CD4-positive, alpha-beta memory T cell (primary cell): Measurements from ENCODE around the gene PATJ. TPM values are rescaled to one million over a fixed set of nuclear protein-coding genes. Genes with fewer than 3 reads are reported as not detected.

ENCODE experiments used
- CTCF ChIA-PET: fragments of 350-600 bp; sonication (Branson Sonifier 250); formaldehyde crosslinking; loops from one replicate; lab custom pipeline; 2021; ENCODE audit warnings: inconsistent platforms; ENCODE audit not compliant: partially characterized antibody; lab: Charles Lee
- POLR2A ChIA-PET: fragments of 350-600 bp; sonication (Branson Sonifier 250); formaldehyde crosslinking; loops from one replicate; lab custom pipeline; 2021; ENCODE audit not compliant: partially characterized antibody; lab: Charles Lee
- DNase-seq, 5 donors: peaks; one replicate each; pipeline versions ENCODE4 v3.0.0 to v3.0.0-alpha.2; 2020 to 2022; ENCODE audit warnings: mixed read lengths in 1 of 5
- H3K27ac ChIP-seq: one replicate; pipeline ENCODE4 v1.7.0; 2013; ENCODE audit warnings: low read depth, low read length
- H3K27me3 ChIP-seq: 2 replicates; pipeline ENCODE4 v1.7.0; 2013; ENCODE audit warnings: mild to moderate bottlenecking, low read length, moderate library complexity; ENCODE audit not compliant: insufficient read depth
- H3K36me3 ChIP-seq: 2 replicates; pipeline ENCODE4 v1.7.0; 2013; ENCODE audit warnings: mild to moderate bottlenecking, low read length, moderate library complexity; ENCODE audit not compliant: insufficient read depth
- H3K4me1 ChIP-seq: 2 replicates; pipeline ENCODE4 v1.7.0; 2013; ENCODE audit warnings: mild to moderate bottlenecking, low read length, moderate library complexity; ENCODE audit not compliant: insufficient read depth
- H3K4me3 ChIP-seq, 2 donors: one replicate each; pipeline ENCODE4 v1.7.0; 2013; ENCODE audit warnings: low read length in 2 of 2, mild to moderate bottlenecking in 1 of 2
- H3K9me3 ChIP-seq, 2 donors: one replicate each; pipeline ENCODE4 v1.7.0; 2013; ENCODE audit warnings: low read length in 2 of 2, control low read depth in 1 of 2; ENCODE audit not compliant: control insufficient read depth in 1 of 2
- H3K27ac Mint-ChIP-seq, 7 donors: one replicate each; pipeline ENCODE4 v1.8.0; 2020 to 2021; ENCODE audit warnings: mixed read lengths in 7 of 7, mild to moderate bottlenecking in 6 of 7, inconsistent platforms in 3 of 7, moderate library complexity in 3 of 7
- H3K27me3 Mint-ChIP-seq, 2 donors: one replicate each; pipeline ENCODE4 v1.8.0; 2020 to 2021; ENCODE audit warnings: mixed read lengths in 2 of 2
- H3K36me3 Mint-ChIP-seq, 2 donors: one replicate each; pipeline ENCODE4 v1.8.0; 2020 to 2021; ENCODE audit warnings: mixed read lengths in 2 of 2, inconsistent platforms in 1 of 2, mild to moderate bottlenecking in 1 of 2
- H3K4me1 Mint-ChIP-seq, 4 donors: one replicate each; pipeline ENCODE4 v1.8.0; 2020 to 2021; ENCODE audit warnings: mixed read lengths in 4 of 4, mild to moderate bottlenecking in 1 of 4
- H3K4me3 Mint-ChIP-seq, 8 donors: one replicate each; pipeline ENCODE4 v1.8.0; 2020 to 2021; ENCODE audit warnings: mixed read lengths in 8 of 8, mild to moderate bottlenecking in 7 of 8, moderate library complexity in 6 of 8, inconsistent platforms in 3 of 8
- H3K9me3 Mint-ChIP-seq, 8 donors: one replicate each; pipeline ENCODE4 v1.8.0; 2020 to 2021; ENCODE audit warnings: mixed read lengths in 8 of 8, mild to moderate bottlenecking in 5 of 8, inconsistent platforms in 3 of 8, moderate library complexity in 1 of 8
- intact Hi-C: fragments of 100-400 bp; cut with micrococcal nuclease; formaldehyde crosslinking; loops from one replicate; pipeline ENCODE4 v1.15.1; 2023
- polyA plus RNA-seq, 2 donors: library from polyadenylated mRNA; unstranded; fragments of 300-500 nt; fragmentation: Illumina TruSeq; gene quantifications; one replicate each; pipeline ENCODE4 v1.2.3, GENCODE V29; 2021
- total RNA-seq, 2 experiments: library from RNA; stranded (reverse); gene quantifications; one replicate each; pipeline ENCODE4 v1.2.3, GENCODE V29; 2021

Gene PATJ
- total and polyA plus RNA-seq, 4 experiments from 2014 or later = 10.1 to 49.0 (median 38.0) TPM

DNA sequence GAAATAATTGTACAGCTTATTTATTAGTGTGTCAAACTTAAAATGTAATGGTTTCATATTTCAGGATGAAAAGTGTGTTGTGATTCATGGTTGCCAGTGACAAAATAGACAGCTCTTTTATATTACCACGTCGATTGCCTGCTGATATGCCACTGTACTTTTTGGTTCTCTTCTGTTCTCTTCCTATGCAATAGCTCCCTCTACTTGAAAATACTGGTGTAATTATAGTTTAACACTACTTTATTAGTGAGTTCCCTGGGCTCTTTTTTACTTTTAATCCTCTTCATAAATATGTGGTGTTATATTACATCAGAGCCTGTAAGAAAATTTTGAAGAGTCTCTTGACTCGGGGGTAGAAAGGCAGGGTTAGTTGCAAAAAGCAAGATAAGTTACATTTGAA, 111.3 kb downstream of the PATJ start:
- Mint-ChIP-seq H3K9me3 (no peaks in the 10 kb centered on the region), H3K4me3 (no peak overlapping the region), H3K27ac (peak overlapping the region in 1 of 7 donors; percentile 44), H3K4me1 (peaks cover 0 to 2% (median under 1%) of the 10 kb centered on the region in 4 donors), H3K27me3 (no peaks in the 10 kb centered on the region), H3K36me3 (peaks cover 22 to 28% of the 10 kb centered on the region in 2 donors)
- CTCF ChIA-PET = interaction anchor here (0.7 to 8.3 kb wide), 9 partner anchors 9 to 803 kb away, joined by 3 to 41 read pairs (median 6); no protein-coding TSS in a partner anchor
- Histone ChIP-seq H3K4me3 (no peak overlapping the region), H3K36me3 (peaks cover 11% of the 10 kb centered on the region), H3K4me1 (no peaks in the 10 kb centered on the region), H3K27me3 (no peaks in the 10 kb centered on the region), H3K9me3 (no peaks in the 10 kb centered on the region), H3K27ac (no peak overlapping the region)
- intact Hi-C loops = loop anchor here (5.0 to 10.0 kb wide), 3 partner anchors 129 to 1006 kb away; partner anchors contain the start of gene TM2D1
- POLR2A ChIA-PET = no interaction called here
- no peak for DNase-seq

DNA sequence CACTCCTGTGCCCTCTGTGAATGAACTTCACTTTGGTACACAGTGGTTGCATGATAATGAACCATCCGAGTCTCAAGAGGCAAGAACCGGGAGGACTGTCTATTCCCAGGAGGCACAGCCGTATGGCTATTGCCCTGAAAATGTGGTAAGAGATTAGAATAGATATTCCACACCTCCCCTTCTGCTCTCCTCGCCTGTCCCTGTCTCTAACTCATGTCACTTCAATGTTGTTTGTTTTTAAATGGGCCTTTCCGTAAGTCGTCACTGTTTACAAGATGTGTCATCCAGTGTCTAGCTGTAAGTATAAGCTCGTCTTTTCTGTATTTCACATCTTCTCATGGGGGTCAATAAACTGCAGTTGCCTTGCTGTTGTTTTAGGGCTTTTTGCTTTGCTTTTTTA, 122.2 kb downstream of the PATJ start:
- Histone ChIP-seq H3K36me3 (peaks cover 8% of the 10 kb centered on the region), H3K4me3 (no peak overlapping the region), H3K27me3 (no peaks in the 10 kb centered on the region), H3K4me1 (no peaks in the 10 kb centered on the region), H3K27ac (no peak overlapping the region), H3K9me3 (no peaks in the 10 kb centered on the region)
- Mint-ChIP-seq H3K27ac (no peak overlapping the region), H3K27me3 (no peaks in the 10 kb centered on the region), H3K4me1 (no peaks in the 10 kb centered on the region), H3K36me3 (peaks cover 55 to 67% of the 10 kb centered on the region in 2 donors), H3K4me3 (no peak overlapping the region), H3K9me3 (peaks cover 0 to 3% (median 0%) of the 10 kb centered on the region in 8 donors)
- ChIA-PET CTCF (interaction anchor here (1.0 to 2.0 kb wide), 2 partner anchors 11 to 822 kb away, joined by 3 to 6 read pairs; no protein-coding TSS in a partner anchor), POLR2A (no interaction called here)
- no peak for DNase-seq
- intact Hi-C loops = no loop called here

DNA sequence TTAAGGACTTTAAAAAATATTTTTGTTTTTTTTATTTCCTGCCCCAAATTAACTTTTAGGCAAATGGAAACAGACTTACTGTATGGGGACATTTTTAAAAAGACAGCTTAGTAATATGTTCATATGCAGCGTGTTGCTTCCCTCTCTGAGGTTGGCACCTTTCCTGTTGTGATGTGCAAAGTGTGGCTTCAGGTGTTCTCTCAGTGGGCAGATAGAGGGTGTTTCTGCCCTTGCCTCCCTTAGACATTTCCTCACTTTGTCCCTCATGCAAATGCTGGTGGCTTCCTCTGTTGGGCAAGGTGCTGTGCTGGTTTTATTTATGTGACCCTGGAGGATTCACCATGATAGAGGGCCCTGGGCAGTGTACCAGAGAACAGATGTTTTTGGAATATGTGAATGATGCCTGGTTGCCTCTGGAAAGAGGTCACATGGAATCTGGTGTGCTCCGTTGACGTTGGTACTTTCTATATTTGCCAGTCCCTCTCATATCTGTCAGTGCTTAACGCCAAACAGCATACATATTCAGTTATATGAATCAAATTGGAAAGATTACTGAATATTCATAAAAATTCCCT, 123.5 kb downstream of the PATJ start:
- H3K9me3 Mint-ChIP-seq = peaks cover 0 to 3% (median 0%) of the 10 kb centered on the region in 8 donors
- ChIA-PET POLR2A (no interaction called here), CTCF (interaction anchor here (2.0 kb wide), 1 partner anchor 12 kb away, joined by 6 read pairs; no protein-coding TSS in a partner anchor)
- peaks cover 8% of the 10 kb centered on the region for H3K36me3 ChIP-seq
- H3K4me3 Mint-ChIP-seq = no peak overlapping the region
- intact Hi-C loops = no loop called here
- no peak overlapping the region for H3K4me3 ChIP-seq
- H3K27ac Mint-ChIP-seq = peak overlapping the region in 1 of 7 donors; percentile 6
- H3K27me3 Mint-ChIP-seq = no peaks in the 10 kb centered on the region
- H3K27me3 ChIP-seq = no peaks in the 10 kb centered on the region
- no peaks in the 10 kb centered on the region for H3K9me3 ChIP-seq
- H3K4me1 ChIP-seq = no peaks in the 10 kb centered on the region
- peaks cover 53 to 76% of the 10 kb centered on the region in 2 donors for H3K36me3 Mint-ChIP-seq
- H3K27ac ChIP-seq = no peak overlapping the region
- DNase-seq = no peak
- no peaks in the 10 kb centered on the region for H3K4me1 Mint-ChIP-seq

DNA sequence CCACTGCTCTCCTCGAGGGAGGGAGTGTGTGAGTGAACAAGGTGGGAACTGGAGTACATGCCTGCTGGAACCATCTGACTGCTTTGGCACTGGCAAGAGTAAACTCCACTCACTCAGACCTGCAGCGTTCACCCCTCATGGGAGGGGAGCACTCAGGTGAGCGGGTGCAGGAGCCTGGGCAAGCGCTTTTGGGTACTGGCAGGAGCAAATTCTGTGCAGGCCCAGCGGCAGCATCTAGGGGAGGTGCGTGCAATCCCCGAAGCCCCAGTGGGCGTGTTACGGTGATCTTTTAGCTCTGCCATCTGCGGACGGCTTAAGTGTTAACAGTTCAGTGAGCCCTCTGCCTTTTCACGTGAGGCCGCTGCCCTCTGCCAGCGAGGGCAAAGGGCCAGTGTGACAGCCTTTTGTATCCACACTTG, 127.4 kb downstream of the PATJ start:
- no peak for DNase-seq
- Mint-ChIP-seq H3K36me3 (peaks cover 44 to 72% of the 10 kb centered on the region in 2 donors), H3K4me3 (no peak overlapping the region), H3K27ac (no peak overlapping the region), H3K9me3 (peaks cover 0 to 3% (median 0%) of the 10 kb centered on the region in 8 donors), H3K4me1 (no peaks in the 10 kb centered on the region), H3K27me3 (no peaks in the 10 kb centered on the region)
- Histone ChIP-seq H3K4me1 (no peaks in the 10 kb centered on the region), H3K9me3 (no peaks in the 10 kb centered on the region), H3K36me3 (no peaks in the 10 kb centered on the region), H3K27me3 (no peaks in the 10 kb centered on the region), H3K27ac (no peak overlapping the region), H3K4me3 (no peak overlapping the region)
- intact Hi-C loops = no loop called here
- POLR2A ChIA-PET = no interaction called here
- CTCF ChIA-PET = no interaction called here

DNA sequence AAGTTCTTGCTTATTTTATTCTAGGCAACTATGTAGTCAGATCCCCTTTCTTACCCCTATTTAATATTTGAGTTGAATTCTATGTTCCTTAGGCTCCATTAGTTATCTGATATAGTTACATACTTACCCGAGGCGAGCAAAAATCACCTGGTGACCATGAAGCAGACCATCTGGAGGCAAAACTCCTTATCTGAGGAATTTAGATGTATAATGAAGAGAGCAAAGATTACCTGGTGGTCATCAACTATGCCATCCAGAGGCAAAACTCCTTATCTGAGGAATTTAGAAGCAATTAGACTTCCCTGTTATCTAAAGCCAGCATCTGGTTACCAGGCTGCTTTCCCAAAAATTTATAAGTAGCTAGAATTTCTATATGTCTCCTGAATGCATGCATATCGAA, 129.9 kb downstream of the PATJ start:
- no peaks in the 10 kb centered on the region for H3K27me3 Mint-ChIP-seq
- H3K4me3 Mint-ChIP-seq = no peak overlapping the region
- H3K27ac ChIP-seq = no peak overlapping the region
- peaks cover 42 to 71% of the 10 kb centered on the region in 2 donors for H3K36me3 Mint-ChIP-seq
- H3K9me3 ChIP-seq = no peaks in the 10 kb centered on the region
- H3K4me3 ChIP-seq = no peak overlapping the region
- ChIA-PET POLR2A (no interaction called here), CTCF (no interaction called here)
- no peaks in the 10 kb centered on the region for H3K27me3 ChIP-seq
- H3K4me1 ChIP-seq = no peaks in the 10 kb centered on the region
- DNase-seq = no peak
- no peaks in the 10 kb centered on the region for H3K4me1 Mint-ChIP-seq
- intact Hi-C loops = no loop called here
- peaks cover 0 to 3% (median 0%) of the 10 kb centered on the region in 8 donors for H3K9me3 Mint-ChIP-seq
- no peak overlapping the region for H3K27ac Mint-ChIP-seq
- H3K36me3 ChIP-seq = no peaks in the 10 kb centered on the region

DNA sequence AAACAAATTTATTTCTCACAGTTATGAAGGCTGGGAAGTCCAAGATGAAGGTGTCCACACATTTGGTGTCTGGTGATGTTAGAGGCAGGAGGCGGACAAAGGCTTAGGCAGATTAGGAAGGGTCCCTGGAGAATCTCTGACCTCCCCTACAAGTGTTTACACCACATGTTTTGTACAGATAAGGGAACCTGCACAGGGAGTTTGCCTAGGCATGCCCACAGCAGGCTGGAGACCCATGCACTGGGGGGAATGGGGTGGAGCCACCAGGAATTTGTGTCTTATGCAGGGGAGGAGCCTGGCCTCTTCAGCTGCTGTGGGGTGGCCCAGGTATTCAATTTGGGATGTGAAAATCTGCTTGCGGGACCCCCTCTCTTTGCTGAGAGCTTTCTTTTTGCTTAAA, 131.3 kb downstream of the PATJ start:
- H3K4me1 Mint-ChIP-seq = no peaks in the 10 kb centered on the region
- H3K4me1 ChIP-seq = no peaks in the 10 kb centered on the region
- ChIA-PET POLR2A (no interaction called here), CTCF (no interaction called here)
- H3K27me3 Mint-ChIP-seq = no peaks in the 10 kb centered on the region
- H3K9me3 Mint-ChIP-seq = peaks cover 0 to 3% (median 0%) of the 10 kb centered on the region in 8 donors
- intact Hi-C loops = no loop called here
- peaks cover 48 to 75% of the 10 kb centered on the region in 2 donors for H3K36me3 Mint-ChIP-seq
- no peak for DNase-seq
- H3K27ac ChIP-seq = no peak overlapping the region
- no peaks in the 10 kb centered on the region for H3K9me3 ChIP-seq
- H3K36me3 ChIP-seq = no peaks in the 10 kb centered on the region
- no peak overlapping the region for H3K4me3 Mint-ChIP-seq
- H3K27me3 ChIP-seq = no peaks in the 10 kb centered on the region
- H3K27ac Mint-ChIP-seq = peak overlapping the region in 2 of 7 donors; percentile 37 to 53
- no peak overlapping the region for H3K4me3 ChIP-seq

DNA sequence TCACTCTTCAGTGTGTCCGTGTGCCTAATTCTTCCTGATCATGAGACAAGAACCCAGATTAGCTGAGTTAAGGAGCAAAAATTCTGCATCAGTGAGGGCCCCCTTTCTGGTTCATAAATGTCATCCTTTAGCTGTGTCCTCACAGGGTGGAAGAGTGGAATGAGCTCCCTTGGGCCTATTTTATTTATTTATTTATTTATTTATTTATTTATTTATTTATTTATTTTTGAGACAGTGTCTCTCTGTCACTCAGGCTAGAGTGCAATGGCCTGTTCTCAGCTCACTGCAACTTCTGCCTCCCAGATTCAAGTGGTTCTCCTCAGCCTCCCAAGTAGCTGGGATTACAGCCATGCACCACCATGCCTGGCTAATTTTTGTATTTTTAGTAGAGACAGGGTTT, 131.7 kb downstream of the PATJ start:
- Mint-ChIP-seq H3K27ac (no peak overlapping the region), H3K9me3 (peaks cover 0 to 3% (median 0%) of the 10 kb centered on the region in 8 donors), H3K36me3 (peaks cover 46 to 73% of the 10 kb centered on the region in 2 donors), H3K4me1 (no peaks in the 10 kb centered on the region), H3K4me3 (no peak overlapping the region), H3K27me3 (no peaks in the 10 kb centered on the region)
- Histone ChIP-seq H3K4me1 (no peaks in the 10 kb centered on the region), H3K27ac (no peak overlapping the region), H3K36me3 (no peaks in the 10 kb centered on the region), H3K9me3 (no peaks in the 10 kb centered on the region), H3K27me3 (no peaks in the 10 kb centered on the region), H3K4me3 (no peak overlapping the region)
- ChIA-PET CTCF (no interaction called here), POLR2A (no interaction called here)
- intact Hi-C loops = no loop called here
- no peak for DNase-seq
